GM19467 (cell line): Measurements from ENCODE around the gene SLC25A10.
A peak's percentile ranks its signal among the peaks of the same experiment; 100 is the strongest.

ENCODE experiments used
- ATAC-seq: cut with Tn5 transposase; IDR thresholded peaks from one replicate; pipeline ENCODE4 v1.9.1; 2021; ENCODE audit warnings: mild to moderate bottlenecking, moderate library complexity; ENCODE audit not compliant: unreplicated experiment

The SLC25A10 gene

DNA sequence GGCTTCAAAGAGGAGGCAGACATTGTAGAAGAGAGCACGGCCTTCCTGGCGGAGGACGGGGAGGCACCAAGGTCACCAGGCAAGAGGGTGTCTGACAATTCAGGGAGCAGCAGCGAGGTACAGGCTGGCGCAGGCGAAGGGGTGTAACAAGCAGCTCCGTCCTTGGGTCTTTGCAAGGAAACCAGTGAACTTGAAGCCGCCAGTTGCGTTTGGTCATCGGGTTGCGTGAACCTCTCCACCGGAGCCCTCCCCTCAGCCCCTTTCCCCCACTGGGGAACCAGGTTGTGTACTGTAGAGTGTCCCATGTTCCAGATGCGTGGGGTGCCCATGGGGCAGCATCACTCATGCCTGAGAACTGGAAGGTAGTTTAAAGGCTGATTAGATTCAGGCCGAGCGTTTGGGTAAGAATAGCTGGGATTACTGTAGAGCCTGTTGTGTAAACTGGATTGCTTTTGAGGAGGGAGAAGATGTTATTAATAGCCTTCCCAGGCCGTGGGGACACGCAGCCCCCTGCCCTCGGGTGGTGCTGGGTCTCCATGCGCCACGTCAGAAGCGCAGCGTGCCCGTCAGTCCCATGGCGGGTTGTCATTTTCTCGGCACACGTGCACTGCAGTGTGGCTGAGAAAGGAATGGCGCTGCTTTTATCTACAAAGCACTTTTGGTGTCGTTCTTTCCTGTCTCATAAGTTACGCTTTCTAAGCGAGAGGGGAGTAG lies 6.4 kb upstream of the SLC25A10 start:
- ATAC-seq: no peak

- no peak for ATAC-seq
Observed at GRCh38 chr17:81706232-81706611, 5.9 kb upstream of the SLC25A10 start.

GRCh38 chr17:81706757-81707624 lies 5.1 kb upstream of the SLC25A10 start:
- no peak for ATAC-seq

- ATAC-seq: no peak
Observed at GRCh38 chr17:81707725-81708646, 4.1 kb upstream of the SLC25A10 start.

DNA sequence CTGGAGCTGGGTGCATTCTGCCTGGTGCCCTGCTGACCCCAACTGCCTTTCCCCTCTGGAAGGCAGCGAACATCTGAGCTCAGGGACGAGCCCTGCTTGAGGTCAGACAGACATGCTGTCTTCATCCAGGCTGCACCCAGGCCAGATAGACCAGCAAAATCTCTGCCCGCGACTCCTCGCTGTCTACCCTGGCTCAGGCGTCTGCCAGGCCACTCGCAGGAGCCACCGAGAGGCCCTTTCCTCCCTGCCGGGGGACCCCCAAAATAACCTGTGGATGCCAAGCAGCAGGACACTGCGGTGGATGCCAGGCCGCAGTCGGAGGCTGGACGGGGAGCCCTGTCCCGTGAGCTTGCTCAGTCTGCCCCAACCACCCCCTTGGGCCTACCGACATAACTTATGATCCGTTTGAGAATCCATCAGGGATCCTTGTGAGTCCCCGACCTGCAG lies 3.3 kb upstream of the SLC25A10 start:
- no peak for ATAC-seq

- ATAC-seq: no peak
Observed at GRCh38 chr17:81710514-81711308, 1.4 kb upstream of the SLC25A10 start.

DNA sequence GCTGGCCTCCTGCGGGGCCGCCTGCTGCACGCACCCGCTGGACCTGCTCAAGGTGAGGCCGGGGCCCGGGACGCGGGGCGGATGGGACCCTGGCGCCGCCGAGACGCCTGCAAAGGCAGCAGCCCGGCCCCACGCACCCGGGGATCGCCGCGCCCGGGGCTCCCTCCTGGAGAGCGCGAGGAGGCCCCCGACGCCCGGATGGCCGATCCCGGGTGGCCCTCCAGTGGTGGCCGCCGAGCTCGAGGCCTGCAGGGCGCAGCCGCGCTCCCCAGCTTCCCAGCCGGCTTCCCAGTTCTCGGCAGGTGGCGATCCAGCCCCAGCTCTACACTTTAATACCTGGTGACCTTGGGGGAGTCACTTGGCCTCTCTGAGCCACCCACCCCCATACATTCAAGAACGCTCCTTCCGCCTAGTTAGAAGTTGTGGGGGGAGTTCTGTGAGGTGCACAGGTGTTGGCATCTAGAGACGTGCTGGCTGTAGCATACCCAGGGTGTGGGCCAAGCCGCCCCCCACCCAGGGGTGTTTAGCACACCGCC lies 452 bp downstream of the SLC25A10 start:
- peak; percentile 14 for ATAC-seq

DNA sequence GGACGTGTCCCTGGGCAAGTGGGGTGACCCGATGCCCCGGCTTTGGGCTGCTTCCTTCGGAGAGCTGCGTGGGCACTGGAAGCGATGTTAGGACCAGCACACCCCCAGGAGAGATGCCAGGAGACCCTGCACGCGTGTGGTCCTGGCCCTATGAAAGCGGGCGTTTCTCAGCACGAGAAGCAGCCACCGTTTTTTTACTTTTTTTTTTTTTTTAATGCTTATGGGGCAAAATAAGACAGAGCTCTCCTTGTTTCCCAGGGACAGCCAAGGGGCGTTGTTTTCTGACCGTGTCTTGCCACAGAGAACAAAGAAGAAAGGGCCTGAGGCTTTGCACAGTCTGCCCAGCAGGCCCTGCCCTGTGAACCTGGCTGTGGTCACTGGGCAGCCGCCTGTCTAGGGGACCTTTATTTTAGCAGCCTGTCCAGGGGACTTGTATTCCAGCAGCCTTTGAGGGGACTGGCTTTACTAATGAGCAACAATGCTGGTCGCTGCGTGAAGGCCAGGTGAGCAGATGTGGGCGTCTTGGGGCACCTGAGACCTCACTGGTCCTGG lies 996 bp downstream of the SLC25A10 start:
- no peak for ATAC-seq

DNA sequence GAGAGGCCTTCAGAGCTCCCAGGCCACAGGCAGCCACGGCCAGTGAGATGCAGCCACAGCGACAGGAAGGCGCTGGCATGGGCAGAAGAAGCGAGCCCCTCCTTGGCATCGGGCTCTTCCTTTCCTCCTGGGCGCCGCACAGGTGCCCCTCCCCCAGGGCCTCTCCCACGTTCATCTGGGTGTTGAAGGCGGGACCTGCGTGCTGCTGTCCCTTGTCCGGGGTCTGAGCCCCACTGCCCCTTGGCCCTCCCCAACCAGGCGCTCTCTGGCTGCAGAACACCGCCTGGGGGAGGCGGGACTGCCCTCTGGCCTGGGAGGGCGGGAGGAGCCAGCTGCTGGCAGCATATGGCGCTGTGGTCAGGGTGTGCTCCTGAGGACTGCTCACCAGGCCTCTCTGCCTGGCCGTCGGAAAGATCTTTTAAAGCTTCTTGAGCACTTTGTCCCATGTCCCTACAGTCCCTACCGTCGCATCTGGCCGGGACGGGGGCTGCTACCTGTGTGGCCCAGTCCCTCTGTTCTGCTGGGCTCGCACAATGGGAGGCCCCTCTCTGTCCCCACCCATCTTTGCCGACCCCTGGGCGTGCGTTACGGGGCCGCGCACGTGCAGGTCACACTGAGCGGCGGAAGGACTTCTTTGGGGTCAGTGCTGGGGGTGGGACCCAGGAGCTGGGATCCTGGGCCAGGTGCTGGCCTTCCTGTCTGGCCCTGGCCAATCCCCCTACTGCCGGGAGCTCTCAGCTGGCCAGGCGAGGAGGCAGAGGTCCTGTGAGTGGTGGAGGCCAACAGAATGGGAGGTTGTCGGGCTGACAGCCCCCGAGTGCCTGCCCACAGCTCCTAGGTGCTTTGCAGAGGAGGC lies 1.7 kb downstream of the SLC25A10 start:
- no peak for ATAC-seq

DNA sequence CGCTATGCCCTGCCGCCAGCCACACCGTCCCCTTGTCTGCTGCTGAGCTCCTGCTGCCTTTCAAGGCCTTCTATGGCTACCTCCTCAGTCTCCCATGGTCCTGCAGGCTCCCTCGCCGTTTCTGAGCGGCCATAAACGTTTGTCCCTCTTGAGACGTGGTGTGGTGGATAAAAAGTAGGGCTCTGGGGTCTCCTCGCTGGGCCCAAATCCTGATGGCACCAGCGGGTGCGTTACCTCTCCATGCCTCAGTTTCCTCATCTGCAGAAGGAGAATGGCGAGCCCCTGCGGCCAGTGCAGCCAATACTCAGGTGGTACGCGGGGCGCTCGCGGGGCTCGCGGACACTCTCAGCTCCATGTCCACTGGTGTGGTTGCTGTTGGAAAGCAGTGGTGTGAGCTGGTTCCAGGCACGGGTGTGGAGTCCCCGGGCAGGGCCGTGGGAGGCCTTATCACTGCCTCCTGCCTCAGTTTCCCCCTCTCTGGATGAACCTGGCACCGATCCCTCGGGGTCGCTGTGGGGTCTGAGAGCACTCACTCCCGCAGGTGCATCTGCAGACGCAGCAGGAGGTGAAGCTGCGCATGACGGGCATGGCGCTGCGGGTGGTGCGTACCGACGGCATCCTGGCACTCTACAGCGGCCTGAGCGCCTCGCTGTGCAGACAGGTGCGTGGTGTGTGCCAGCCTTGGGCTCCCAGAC lies 2.5 kb downstream of the SLC25A10 start:
- no peak for ATAC-seq

DNA sequence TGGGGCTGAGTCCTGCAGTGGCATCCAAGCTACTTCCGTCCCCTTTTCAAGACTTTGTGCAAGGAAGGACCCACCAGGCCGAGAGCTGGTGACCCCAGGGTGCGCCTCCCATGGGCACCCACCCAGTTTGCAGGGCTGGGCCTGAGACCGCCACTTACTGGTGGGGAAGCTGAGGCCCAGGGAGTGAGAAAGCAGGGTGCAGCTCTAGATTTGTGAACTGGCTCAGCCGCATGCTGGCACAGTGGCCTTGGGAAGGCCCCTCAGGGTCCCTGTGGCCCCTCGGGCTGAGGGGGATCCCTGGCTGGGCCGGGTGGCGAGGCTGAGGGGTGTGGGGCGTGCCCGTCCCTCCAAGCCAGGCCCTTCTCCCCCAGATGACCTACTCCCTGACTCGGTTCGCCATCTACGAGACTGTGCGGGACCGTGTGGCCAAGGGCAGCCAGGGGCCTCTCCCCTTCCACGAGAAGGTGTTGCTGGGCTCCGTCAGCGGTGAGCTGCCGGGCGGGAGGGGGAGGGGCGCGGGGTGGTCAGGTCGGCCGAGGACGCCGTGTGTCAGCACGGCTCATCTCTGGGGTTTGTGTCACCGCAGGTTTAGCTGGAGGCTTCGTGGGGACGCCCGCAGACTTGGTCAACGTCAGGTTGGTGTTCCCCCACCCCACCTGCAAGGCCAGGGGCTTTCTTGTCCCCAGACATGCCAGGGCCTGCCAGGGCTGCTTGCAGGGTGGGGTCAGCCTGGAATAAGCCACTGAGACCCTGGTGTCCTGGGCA lies 3.2 kb downstream of the SLC25A10 start:
- no peak for ATAC-seq

DNA sequence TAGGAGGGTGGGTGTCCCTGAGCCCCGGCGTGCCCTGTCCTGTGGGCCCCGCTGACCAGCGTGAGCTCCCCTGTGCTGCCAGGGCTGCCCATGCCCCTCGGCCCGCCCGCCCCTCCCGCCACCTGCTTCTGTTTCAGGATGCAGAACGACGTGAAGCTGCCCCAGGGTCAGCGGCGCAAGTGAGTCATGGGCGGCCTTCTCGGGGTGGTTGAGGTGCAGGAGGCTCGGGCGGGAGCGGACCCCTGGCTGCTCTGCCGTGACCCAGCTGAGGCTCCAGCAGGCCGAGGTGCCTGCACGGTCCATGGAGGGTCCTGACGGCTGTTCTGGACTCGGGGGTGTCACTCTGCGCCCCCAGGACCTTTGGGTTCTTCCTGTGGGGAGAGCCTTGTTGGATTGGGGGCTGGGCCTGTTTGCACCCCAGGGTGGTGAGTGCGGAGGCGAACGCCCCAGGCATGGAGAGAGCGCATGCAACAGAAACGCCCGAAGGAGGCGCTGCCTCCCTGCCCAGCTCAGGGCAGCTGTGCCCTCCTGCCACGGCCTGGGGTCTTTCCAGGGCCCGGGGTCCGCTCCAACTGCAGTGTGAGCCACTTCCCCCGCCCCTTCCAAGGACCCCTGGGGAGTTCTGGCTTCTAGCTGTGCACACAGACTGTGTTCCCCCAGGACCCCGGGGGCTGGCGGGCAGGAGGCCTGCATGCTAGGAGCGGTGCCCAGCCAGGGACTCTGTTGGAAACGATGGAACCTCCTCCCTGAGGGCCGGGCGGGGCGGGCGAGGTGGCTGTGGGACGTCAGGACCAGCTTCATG lies 4.0 kb downstream of the SLC25A10 start:
- no peak for ATAC-seq

- ATAC-seq: no peak
Observed at GRCh38 chr17:81716674-81716996, 4.6 kb downstream of the SLC25A10 start.

GRCh38 chr17:81717049-81717765 lies 5.1 kb downstream of the SLC25A10 start:
- ATAC-seq: no peak

GRCh38 chr17:81717766-81718089 lies 5.6 kb downstream of the SLC25A10 start:
- no peak for ATAC-seq
